ENCODE data around the gene CERS5.

DNA sequence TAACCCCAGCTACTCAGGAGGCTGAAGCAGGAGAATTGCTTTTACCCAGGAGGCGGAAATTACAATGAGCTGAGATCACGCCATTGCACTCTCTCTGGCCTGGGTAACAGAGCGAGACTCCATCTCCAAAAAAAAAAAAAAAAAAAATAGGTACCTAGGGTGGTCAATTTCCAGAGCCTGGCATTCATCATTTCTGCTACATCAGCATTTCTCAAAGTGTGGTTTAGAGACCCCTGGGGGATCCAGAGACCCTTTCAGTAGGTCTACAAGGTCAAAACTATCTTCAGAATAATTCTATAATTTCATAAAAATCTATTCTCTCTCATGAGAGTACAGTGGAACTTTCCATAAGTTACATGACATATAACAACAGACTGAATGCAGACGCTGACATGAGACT lies 19.9 kb downstream of the CERS5 start:
- no peak for TF ChIP-seq POLR2A (IDR thresholded peaks at IDR 0.05)
- TF ChIP-seq, protein P1, sequence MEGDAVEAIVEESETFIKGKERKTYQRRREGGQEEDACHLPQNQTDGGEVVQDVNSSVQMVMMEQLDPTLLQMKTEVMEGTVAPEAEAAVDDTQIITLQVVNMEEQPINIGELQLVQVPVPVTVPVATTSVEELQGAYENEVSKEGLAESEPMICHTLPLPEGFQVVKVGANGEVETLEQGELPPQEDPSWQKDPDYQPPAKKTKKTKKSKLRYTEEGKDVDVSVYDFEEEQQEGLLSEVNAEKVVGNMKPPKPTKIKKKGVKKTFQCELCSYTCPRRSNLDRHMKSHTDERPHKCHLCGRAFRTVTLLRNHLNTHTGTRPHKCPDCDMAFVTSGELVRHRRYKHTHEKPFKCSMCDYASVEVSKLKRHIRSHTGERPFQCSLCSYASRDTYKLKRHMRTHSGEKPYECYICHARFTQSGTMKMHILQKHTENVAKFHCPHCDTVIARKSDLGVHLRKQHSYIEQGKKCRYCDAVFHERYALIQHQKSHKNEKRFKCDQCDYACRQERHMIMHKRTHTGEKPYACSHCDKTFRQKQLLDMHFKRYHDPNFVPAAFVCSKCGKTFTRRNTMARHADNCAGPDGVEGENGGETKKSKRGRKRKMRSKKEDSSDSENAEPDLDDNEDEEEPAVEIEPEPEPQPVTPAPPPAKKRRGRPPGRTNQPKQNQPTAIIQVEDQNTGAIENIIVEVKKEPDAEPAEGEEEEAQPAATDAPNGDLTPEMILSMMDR (IDR thresholded peaks at IDR 0.05), result no peak
